ENCODE measurements around the gene PRKCB.
"Not testable (repeated sequence)": the region's sequence is repeated elsewhere in the genome, so short reads cannot be mapped to it uniquely, and the experiment has no call there.

The PRKCB gene

DNA sequence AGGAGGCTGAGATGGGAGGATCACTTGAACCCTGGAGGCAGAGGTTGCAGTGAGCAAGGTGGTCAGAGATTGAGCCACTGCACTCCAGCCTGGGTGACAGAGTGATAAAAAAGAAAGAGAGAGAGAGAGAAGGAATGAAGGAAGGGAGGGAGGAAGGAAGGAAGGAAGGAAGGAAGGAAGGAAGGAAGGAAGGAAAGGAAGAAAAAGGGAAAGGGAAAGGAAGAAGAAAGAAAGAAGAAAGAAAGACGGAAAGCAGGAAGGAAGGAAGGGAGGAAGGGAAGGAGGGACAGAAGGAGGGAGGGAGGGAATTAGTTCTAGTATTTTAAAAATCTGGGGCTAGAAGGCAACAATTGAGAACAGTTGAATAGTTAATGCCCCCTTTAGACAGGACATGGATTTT is 258.9 kb downstream of the PRKCB start:
- no peak for DNase-seq (ENCODE audit: low spot score)

DNA sequence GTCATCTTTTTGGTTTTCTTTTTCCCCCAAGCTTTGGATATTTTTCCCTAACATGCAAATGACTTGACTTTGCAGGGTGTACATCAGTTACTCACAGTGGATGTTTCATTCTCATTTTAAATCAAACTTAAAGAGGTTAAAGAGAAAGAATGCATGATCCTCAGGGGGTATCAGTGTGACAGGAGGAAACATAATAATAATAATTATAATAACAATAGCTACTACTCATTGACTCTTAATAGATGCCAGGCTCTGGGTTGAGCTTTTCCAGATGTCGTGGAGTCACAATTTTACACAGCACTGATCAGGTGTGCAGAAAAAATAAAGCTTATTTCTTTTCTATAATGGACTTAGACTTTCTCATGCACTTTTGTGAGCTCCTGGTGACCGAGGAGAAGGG is 263.1 kb downstream of the PRKCB start:
- no peak for DNase-seq (ENCODE audit: low spot score)

DNA sequence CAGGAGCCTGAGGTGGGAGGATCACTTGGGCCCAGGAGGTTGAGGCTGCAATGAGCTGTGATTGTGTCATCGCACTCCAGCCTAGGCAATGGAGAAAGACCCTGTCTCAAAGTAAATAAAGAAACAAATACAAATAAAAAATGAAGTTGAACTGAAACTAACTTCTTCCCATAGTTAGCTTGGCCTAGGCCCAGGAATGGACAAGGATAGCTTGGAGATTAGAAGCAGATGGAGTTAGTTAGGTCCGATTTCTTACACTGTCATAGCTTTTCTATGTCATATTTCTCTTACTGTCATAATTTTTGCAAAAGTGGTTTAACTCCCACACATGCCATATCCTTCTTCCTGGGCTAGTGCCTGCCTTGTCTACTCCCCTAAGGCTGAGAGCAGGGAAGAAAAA is 265.6 kb downstream of the PRKCB start:
- DNase-seq (ENCODE audit: low spot score), result no peak

DNA sequence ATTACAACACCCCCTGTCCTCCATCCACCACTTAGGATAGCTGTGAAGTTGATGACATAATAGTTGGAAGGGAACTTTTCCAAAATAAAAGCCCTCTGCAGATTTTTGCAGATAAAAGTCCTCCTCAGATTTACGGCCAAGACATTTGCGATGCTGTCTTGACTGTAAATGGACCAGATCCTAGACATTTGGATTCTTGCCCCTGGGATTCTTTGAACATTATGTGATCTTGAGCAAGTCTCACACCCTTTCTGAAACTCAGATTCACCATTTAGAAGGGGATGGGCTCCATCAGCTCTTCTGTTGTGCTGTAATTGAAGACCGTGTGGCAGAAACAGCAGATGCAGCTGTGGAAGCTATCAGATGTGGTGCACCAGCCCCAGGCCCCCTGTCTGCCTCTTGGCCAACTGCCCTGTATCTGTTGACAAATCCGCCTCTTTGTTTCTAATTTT is 266.5 kb downstream of the PRKCB start:
- no peak for DNase-seq (ENCODE audit: low spot score)

DNA sequence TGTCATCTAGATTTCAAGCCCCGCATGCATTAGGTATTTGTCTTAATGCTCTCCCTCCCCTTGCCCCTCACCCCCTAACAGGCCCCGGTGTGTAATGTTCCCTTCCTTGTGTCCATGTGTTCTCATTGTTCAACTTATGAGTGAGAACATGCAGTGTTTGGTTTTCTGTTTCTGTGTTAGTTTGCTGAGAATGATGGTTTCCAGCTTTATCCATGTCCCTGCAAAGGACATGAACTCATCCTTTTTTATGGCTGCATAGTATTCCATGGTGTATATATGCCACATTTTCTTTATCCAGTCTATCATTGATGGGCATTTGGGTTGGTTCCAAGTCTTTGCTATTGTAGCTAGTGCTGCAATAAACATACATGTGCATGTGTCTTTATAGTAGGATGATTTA is 269.7 kb downstream of the PRKCB start:
- not testable (repeated sequence) for DNase-seq (ENCODE audit: low spot score)

DNA sequence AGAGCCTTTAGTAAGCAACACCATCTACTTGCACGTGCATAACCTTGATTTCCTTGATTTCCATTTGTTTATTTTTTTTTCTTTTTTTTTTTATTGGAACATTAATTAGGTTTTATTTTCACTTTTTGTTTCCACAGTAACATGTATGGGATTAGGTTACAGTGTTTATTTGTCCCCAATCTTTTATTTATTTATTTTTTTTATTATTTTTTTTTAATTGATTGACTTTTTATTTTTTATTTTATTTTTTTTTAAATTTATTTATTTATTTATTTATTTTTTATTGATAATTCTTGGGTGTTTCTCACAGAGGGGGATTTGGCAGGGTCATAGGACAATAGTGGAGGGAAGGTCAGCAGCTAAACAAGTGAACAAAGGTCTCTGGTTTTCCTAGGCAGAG is 272.3 kb downstream of the PRKCB start:
- not testable (repeated sequence) for DNase-seq (ENCODE audit: low spot score)

DNA sequence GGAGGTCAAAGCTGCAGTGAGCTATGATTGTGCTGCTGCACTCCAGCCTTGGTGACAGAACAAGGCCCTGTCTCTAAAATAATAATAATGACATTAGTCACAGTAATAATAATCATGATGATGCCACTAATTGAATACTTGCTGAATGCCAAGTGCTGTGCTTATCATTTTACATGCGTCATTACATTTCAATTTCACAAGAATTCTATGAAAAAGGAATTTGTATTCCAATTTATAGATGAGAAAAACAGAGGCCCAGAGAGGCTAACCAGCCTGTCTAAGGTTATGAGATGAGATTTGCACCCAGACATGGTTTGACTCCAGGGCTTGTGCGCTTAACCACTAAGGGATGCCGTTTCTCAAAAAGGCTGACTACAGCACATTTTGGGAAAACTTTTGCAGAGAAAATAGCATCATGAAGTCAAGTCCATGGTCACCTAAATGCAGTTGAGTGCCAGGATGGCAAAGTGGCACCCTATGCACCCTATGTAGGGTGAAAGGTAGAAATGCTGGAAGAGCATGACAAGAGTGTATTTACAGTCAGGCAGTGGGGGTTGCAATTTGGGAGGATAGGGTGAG is 276.0 kb downstream of the PRKCB start:
- no peak for DNase-seq (ENCODE audit: low spot score)

DNA sequence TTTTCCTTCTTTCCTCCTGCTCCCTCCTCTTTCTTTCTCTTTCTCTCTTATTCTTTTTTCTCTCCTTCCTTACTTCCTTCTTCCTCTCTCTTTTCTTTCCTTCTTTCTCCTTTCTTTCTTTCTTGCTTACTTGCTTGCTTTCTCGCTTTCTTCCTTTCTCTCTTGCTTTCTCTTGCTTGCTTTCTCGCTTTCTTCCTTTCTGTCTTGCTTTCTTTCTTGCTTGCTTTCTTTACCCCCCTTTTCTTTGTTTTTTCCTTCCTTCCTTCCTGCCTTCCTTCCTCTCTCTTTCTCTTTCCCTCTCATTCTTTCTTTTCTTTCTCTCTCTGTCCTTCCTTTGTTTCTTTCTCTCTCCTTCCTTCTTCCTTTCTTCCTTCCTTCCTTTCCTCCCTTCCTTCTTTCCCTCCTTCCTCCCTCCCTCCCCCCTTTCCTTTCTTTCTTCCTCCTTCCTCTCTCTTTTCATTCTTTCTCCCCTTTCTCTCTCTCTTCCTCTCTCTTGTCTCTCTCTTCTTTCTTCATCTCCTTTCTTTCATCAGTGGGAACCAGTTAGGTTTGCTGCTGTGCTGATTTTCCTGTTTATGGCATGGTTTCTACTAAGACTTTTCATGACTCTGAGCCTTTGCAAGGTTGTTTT is 277.4 kb downstream of the PRKCB start:
- no peak for DNase-seq (ENCODE audit: low spot score)

DNA sequence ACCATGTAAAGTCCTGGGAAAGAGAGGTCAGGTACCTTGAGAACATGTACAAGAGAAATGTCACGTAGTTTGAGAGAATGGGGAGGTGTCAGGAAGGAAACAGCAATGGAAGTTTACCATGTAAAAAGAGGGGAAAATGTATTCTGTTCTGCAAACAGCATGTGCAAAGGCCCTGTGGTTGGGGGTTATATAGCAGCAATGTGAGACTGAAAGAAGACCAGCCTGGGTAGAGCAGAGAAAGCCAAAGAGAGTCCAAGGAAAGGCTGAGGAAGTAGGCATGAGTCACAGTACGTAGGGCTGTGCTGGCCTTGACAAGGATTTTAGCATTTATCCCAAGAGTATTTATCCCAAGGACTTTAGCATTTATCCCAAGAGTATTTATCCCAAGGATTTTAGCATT is 279.1 kb downstream of the PRKCB start:
- no peak for DNase-seq (ENCODE audit: low spot score)

DNA sequence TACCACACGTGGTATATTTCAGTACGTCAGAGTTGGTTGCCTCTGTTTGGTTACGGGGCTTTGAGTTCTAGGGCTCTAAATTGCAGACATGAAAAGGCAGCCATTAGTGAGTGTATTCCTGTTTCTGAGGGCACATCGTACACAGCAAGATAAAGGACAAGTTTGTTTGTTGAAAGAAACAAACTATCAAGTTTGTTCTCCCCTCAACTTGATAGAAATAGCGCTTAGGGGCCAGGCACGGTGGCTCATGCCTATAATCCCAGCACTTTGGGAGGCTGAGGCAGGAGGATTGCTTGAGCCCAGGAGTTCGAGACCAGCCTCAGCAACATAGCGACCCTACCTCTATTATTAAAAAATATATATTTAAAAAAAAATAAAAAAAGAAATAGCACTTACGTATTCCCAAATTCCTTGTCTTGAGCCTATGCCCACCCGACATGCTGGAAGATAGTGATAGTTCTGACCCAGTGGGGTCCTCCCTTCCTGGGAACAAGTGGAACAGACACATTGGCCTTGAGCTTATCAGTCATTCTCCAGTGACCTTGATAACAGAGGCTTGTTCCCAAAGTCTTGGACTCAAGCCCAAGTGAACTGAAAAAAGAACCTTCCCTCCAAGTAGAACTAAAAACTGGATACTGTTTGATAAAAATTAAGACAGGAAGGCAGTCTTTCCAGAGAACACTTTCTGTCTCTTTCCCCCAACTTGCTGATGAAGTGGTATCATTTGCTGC is 280.4 kb downstream of the PRKCB start:
- DNase-seq (ENCODE audit: low spot score), result no peak

DNA sequence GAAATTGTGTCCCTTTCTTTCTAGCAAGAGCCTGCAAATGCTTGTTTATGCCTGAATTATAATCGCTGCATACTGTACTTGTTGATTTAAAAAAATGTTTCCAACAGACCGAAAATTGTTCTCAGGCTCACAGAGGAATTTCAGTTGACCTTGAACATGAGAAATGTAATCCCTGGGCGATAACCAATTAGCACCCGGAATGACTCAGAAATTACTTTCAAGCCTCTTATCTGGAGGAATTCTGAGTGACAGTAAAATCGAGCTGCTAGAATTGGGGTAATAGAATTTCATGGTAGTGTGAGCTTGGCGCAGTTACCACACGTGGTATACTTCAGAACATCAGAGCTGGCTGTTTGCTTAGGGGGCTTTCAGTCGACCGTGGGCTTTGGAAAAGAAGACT is 281.2 kb downstream of the PRKCB start:
- DNase-seq (ENCODE audit: low spot score), result no peak

DNA sequence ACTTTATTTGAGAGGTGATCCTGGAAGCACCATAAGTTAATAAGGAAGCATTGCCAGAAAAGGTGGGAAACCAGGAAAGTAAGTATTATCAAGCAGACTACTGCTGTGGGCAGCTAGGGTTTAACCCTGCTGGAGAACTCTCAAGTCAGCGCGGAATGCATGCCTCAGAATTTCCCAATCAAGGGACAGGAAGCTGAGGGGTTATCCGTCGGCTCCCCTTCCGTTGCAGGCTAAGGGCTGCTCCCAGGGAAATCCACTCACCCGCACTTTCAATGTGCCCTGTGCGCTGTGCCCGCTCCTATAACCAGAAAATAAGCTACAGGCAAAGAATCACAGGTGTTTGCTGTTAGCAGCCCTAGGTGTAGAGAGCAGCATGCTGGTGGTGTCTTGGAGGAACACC is 281.9 kb downstream of the PRKCB start:
- no peak for DNase-seq (ENCODE audit: low spot score)

DNA sequence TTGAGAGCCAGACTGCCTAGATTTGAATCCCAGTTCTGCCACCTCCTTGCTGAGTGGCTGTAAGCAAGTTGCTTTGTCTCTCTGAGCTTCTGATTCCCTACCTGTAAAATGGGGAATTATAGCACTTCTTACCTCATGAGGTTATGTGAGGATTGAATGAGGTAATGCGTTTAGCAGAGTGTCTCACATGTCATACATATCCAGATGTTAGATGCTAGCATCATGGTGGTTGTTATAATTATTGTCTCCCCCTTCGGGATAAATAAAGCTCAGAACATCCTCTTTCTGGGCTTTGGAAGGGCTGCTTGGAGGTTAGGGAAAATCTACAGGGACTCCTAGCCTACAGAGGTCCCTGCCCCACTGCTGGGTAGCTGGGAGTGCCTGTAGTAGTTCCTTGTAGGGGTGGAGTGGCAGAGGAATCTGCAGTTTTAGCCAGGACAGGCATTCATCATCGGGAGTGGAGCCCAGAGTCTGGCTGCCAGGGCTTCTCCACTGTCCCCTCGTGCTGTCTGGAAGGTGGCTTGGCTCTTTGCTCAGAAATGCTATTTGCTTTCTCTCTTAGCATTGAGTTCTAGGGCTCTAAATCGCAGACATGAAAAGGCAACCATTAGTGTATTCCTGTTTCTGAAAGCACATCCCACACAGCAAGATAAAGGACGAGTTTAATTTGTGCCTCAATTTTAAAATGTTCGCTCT is 282.5 kb downstream of the PRKCB start:
- DNase-seq (ENCODE audit: low spot score), result no peak

DNA sequence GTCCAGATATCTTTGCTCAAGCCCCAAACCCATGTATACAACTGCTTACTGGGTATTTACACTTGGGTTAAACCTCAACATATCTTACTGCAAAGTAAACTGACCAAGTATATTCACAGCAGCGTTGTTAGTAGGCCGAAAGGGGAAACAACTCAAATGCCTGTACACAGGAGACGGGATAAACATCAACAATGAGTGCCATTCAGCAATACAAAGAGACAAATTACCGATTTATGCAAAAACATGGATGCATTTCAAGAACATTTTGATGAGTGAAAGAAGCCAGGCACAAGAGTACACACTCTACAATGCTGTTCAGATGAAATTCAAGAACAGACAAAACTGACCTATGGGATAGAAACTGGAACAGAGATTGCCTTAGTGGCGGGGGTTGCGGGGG is 284.0 kb downstream of the PRKCB start:
- DNase-seq (ENCODE audit: low spot score), result no peak

DNA sequence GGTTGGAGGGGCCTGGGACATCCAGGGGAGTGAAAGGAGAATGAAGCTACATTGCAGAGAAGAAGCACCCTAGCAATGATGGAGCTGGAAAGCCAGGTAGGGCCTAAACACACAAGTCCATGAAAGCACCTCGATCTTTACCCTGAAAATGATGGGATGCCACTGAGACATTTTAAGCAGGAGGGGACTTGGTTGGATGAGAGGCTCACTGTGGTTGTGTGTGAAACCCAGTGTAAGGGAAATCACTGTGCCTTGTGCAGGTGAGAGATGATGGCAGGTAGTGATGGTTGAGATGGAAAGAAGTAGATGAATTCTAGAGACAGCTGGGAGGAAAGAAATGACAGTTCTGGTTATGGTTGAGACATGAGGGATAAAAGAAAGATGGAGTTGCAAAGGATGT is 287.5 kb downstream of the PRKCB start:
- DNase-seq (ENCODE audit: low spot score), result no peak

DNA sequence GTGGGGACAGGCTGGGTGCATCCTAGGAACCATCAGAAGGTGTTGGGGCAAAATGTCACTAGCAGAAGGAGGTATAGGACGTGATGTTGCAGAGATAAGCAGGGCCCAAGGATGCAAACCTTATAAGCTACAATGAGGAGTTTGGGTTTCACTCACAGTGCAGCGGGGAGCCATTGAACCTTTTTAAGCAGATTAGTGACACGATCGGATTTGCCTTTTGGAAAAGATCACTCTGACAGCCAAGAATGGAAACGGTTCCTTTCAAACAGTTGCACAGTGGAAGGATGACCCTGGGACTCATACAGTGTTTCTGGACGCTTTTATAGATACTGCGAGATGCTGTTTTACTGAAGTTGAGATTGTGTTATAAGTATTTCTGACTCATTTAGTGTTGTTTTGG is 288.5 kb downstream of the PRKCB start:
- no peak for DNase-seq (ENCODE audit: low spot score)

DNA sequence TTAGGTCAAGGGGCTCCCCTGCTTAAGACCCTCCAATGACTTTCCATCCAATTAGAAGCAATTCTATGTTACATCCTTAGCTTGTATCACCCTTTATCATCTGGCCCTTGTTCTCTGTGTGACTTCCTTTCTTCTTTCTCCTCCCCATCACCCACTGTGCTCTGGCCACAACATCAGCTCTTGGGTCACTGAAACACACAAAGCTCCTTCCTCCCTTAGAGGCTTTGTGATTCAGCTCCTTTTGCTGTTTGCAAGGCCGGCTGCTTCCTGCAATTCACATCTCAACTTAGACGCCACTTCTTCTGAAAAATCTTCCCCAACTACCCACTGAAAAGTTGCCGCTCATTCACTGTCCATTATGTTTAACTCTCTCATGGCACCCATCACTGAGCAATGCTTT is 289.4 kb downstream of the PRKCB start:
- no peak for DNase-seq (ENCODE audit: low spot score)

DNA sequence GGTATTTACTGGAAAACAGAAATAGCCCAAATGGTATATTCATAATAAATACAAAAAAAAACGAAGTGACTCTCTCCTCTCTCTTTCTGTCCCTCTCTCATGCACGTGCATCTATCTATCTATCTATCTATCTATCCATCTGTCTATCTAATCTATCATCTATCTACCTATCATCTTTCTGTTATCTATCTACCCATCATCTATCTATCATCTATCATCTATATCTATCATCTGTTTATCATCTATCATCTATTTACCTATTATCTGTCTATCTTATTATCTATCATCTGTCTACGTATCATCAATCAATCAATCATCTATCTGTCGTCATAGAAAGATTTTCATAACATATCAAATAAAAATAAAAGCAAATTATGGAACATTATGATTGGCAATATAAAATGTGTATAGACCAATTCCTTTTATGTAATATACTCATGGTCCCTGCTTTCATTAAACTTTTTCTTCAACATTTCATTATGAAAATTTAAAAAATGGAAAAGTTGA is 293.7 kb downstream of the PRKCB start:
- DNase-seq (ENCODE audit: low spot score), result no peak

DNA sequence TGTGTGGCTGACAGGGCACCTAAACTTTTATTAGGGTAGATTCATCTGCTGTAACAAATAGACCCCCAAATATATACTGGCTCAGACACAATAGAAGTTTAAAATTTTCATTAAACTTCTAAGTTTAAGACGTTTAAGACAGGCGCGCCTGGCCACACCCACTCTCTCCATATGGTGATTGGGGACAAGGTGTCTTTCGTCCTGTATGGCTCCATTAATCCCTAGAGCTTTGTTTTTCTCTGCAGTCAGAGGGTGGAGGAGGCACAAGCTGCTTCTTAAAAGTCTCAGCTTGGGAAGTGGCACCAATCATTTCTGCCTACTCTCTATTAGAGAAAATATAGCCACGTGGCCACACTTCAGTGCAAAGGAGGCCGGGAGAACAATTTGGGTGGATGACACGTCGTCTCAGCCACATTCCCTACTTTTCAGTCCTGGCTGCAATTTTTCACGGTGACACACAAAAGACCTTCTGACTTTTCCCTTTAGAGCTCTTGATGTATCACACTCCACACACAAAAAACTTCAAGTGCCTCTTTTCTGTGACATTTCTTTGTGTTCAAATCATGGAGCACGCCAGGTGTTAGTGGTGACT is 294.8 kb downstream of the PRKCB start:
- no peak for DNase-seq (ENCODE audit: low spot score)

DNA sequence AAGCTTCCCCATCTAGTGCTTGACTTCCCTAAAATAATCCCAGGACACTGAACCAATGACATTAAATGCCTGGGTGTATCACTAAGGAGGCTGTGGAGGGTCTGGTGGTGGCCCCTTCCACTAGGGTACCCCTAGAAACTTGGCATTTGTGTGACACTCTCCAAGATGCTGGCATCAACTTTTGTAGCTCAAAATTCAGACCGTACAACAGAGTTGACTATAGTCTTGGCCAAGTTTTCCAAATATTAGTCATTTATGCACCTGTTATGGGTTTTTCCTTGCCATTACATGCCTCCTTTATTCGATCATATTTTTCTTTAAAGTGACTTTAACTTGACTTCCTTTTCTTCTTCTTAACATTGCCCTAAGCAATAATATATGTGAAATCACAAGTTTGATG is 295.5 kb downstream of the PRKCB start:
- DNase-seq (ENCODE audit: low spot score), result no peak

DNA sequence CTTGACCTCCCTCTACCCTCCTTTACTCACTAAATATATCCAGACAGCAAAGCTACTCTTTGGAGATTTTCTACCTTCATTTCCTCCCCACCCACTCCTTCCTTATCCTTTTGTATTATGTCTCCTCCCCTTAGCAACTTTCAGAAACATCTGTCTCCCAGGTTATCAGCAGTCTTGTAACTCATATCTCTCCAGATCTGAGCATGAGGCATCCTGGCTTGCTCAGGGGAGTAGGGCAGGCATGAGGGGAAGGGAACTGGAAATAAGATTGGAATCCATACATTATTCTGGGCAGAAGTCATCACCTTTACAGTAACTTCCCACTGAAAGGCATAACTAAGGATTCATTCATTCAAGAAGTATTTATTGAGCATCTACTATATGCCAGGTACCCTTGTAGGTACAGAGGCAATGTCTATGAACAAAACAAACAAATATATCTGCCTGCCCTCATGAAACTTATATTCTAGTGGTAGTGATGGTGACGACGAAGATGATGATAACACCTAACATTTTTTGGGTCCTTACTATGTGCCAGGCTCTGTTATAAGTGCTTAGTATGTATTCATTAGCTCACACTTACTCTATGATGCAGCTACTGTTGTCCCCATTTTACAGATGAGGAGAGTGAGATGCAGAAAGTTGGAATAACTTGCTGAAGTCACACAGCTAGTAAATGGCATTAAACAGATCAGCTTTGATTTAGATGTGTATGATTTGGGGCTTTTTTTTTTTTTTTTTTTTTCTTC is 296.4 kb downstream of the PRKCB start:
- no peak for DNase-seq (ENCODE audit: low spot score)

DNA sequence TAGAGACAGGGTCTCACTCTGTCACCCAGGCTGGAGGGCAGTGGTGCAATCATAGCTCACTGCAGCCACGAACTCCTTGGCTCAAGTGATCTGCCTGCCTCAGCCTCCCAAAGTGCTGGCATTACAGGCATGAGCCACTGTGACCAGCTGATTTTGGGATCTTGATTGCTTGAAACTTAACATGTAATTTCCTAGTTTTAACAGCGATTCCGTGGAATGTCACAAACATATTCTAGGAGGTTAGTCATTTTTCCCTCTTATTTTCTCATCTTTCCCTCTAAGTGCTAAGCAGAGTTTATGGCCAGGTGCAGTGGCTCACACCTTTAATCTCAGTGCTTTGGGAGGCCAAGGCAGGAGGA is 297.0 kb downstream of the PRKCB start:
- DNase-seq (ENCODE audit: low spot score), result no peak
